ENCODE measurements around the gene MAPK1. TPM values are rescaled to one million over a fixed set of nuclear protein-coding genes. Genes with fewer than 3 reads are reported as not detected.
A peak's percentile ranks its signal among the peaks of the same experiment; 100 is the strongest.

The MAPK1 gene
- total RNA-seq, 2 donors from 2014 or later, result 39.7 to 42.6 TPM

GRCh38 chr22:21712751-21713427, 154.6 kb downstream of the MAPK1 start:
- Histone ChIP-seq H3K4me1 (peaks cover 0 to 19% of the 10 kb centered on the region in 2 donors), H3K4me3 (peak overlapping the region in 1 of 2 donors; percentile 15), H3K9me3 (no peaks in the 10 kb centered on the region), H3K27me3 (no peaks in the 10 kb centered on the region), H3K36me3 (no peaks in the 10 kb centered on the region), H3K27ac (peak overlapping the region; percentile 13 to 43)
- TF ChIP-seq CTCF (IDR thresholded peaks at IDR 0.05), result peak; percentile 51 to 87
- peak; percentile 75 for DNase-seq (ENCODE audit: low spot score)

GRCh38 chr22:21711851-21712250, 155.6 kb downstream of the MAPK1 start:
- DNase-seq (ENCODE audit: low spot score), result no peak
- no peak for TF ChIP-seq CTCF (IDR thresholded peaks at IDR 0.05)
- no peak overlapping the region for H3K4me3 ChIP-seq
- H3K4me1 ChIP-seq, result peaks cover 0 to 27% of the 10 kb centered on the region in 2 donors
- H3K36me3 ChIP-seq, result no peaks in the 10 kb centered on the region
- no peaks in the 10 kb centered on the region for H3K27me3 ChIP-seq
- no peak overlapping the region for H3K27ac ChIP-seq
- H3K9me3 ChIP-seq, result no peaks in the 10 kb centered on the region

- no peak for TF ChIP-seq CTCF (IDR thresholded peaks at IDR 0.05)
- Histone ChIP-seq H3K4me1 (peaks cover 0 to 27% of the 10 kb centered on the region in 2 donors), H3K4me3 (no peak overlapping the region), H3K9me3 (no peaks in the 10 kb centered on the region), H3K27me3 (no peaks in the 10 kb centered on the region), H3K36me3 (no peaks in the 10 kb centered on the region), H3K27ac (no peak overlapping the region)
- no peak for DNase-seq (ENCODE audit: low spot score)
Measured at GRCh38 chr22:21710156-21710555, 157.3 kb downstream of the MAPK1 start.

- no peak for TF ChIP-seq CTCF (IDR thresholded peaks at IDR 0.05)
- H3K4me3 ChIP-seq, result no peak overlapping the region
- no peaks in the 10 kb centered on the region for H3K36me3 ChIP-seq
- DNase-seq (ENCODE audit: low spot score), result no peak
- no peak overlapping the region for H3K27ac ChIP-seq
- H3K9me3 ChIP-seq, result no peaks in the 10 kb centered on the region
- H3K4me1 ChIP-seq, result peaks cover 0 to 27% of the 10 kb centered on the region in 2 donors
- no peaks in the 10 kb centered on the region for H3K27me3 ChIP-seq
Measured at GRCh38 chr22:21709688-21710087, 157.8 kb downstream of the MAPK1 start.

- Histone ChIP-seq H3K9me3 (no peaks in the 10 kb centered on the region), H3K27ac (no peak overlapping the region), H3K27me3 (no peaks in the 10 kb centered on the region), H3K4me1 (peaks cover 0 to 24% of the 10 kb centered on the region in 2 donors), H3K4me3 (no peak overlapping the region), H3K36me3 (no peaks in the 10 kb centered on the region)
- no peak for TF ChIP-seq CTCF (IDR thresholded peaks at IDR 0.05)
- no peak for DNase-seq (ENCODE audit: low spot score)
Measured at GRCh38 chr22:21708960-21709359, 158.5 kb downstream of the MAPK1 start.

- Histone ChIP-seq H3K27ac (peak overlapping the region in 1 of 2 donors; percentile 20), H3K27me3 (no peaks in the 10 kb centered on the region), H3K4me1 (peaks cover 0 to 12% of the 10 kb centered on the region in 2 donors), H3K36me3 (no peaks in the 10 kb centered on the region), H3K4me3 (no peak overlapping the region), H3K9me3 (no peaks in the 10 kb centered on the region)
- no peak for DNase-seq (ENCODE audit: low spot score)
- TF ChIP-seq CTCF (IDR thresholded peaks at IDR 0.05), result no peak
Measured at GRCh38 chr22:21707677-21708076, 159.8 kb downstream of the MAPK1 start.
